GM23248 (cell line): ENCODE results near the gene FDPS. TPM values are rescaled to one million over a fixed set of nuclear protein-coding genes. Genes with fewer than 3 reads are reported as not detected.
A peak's percentile ranks its signal among the peaks of the same experiment; 100 is the strongest.

Experiments used
- DNase-seq: peaks from one replicate; pipeline ENCODE4 v3.0.0-alpha.2; 2015
- H2AFZ ChIP-seq: fragments of 200-600 bp; sonication (generic); 2 replicates; pipeline ENCODE4 v1.6.1; 2016; ENCODE audit warnings: antibody characterized with exemption
- H3F3A ChIP-seq: fragments of 200-600 bp; sonication (generic); 2 replicates; pipeline ENCODE4 v1.6.1; 2016; ENCODE audit warnings: mild to moderate bottlenecking, antibody characterized with exemption, mixed run types; ENCODE audit not compliant: insufficient read depth
- H3K27ac ChIP-seq: fragments of 200-600 bp; sonication (generic); 2 replicates; pipeline ENCODE4 v1.5.1; 2016; ENCODE audit warnings: mild to moderate bottlenecking
- H3K27me3 ChIP-seq: fragments of 200-600 bp; sonication (generic); replicated peaks from 2 replicates; pipeline ENCODE4 v1.6.1; 2016; ENCODE audit warnings: mild to moderate bottlenecking; ENCODE audit not compliant: insufficient read depth
- H3K36me3 ChIP-seq: fragments of 200-600 bp; sonication (generic); 2 replicates; pipeline ENCODE4 v1.6.1; 2016; ENCODE audit warnings: low read depth, mild to moderate bottlenecking
- H3K4me1 ChIP-seq: fragments of 200-600 bp; sonication (generic); 2 replicates; pipeline ENCODE4 v1.6.1; 2016; ENCODE audit warnings: mild to moderate bottlenecking; ENCODE audit not compliant: insufficient read depth
- H3K4me2 ChIP-seq: fragments of 200-600 bp; sonication (generic); one replicate; pipeline ENCODE4 v1.6.1; 2016; ENCODE audit warnings: mild to moderate bottlenecking; ENCODE audit not compliant: unreplicated experiment
- H3K4me3 ChIP-seq: fragments of 200-600 bp; sonication (generic); 2 replicates; pipeline ENCODE4 v1.5.1; 2016; ENCODE audit warnings: mild to moderate bottlenecking
- H3K79me2 ChIP-seq: fragments of 200-600 bp; sonication (generic); 2 replicates; pipeline ENCODE4 v1.6.1; 2016; ENCODE audit warnings: mild to moderate bottlenecking; ENCODE audit not compliant: insufficient read depth
- H3K9ac ChIP-seq: fragments of 200-600 bp; sonication (generic); 2 replicates; pipeline ENCODE4 v1.6.1; 2016; ENCODE audit warnings: mild to moderate bottlenecking
- H3K9me2 ChIP-seq: fragments of 200-600 bp; sonication (generic); 2 replicates; pipeline ENCODE4 v1.6.1; 2016; ENCODE audit warnings: mixed run types, mild to moderate bottlenecking, moderate library complexity; ENCODE audit not compliant: insufficient read depth
- H3K9me3 ChIP-seq: fragments of 200-600 bp; sonication (generic); one replicate; pipeline ENCODE4 v1.6.1; 2017; ENCODE audit warnings: low read depth
- H4K20me1 ChIP-seq: fragments of 200-600 bp; sonication (generic); 2 replicates; pipeline ENCODE4 v1.6.0; 2016; ENCODE audit not compliant: insufficient read depth
- EZH2 ChIP-seq: fragments of 200-600 bp; sonication (generic); IDR thresholded peaks from 2 replicates; pipeline ENCODE4 v1.6.1; 2018; ENCODE audit warnings: antibody characterized with exemption, mild to moderate bottlenecking; ENCODE audit not compliant: insufficient read depth, poor library complexity, severe bottlenecking
- EZH2phosphoT487 ChIP-seq: fragments of 200-600 bp; sonication (generic); IDR thresholded peaks from 2 replicates; pipeline ENCODE4 v1.6.1; 2018; ENCODE audit warnings: antibody characterized with exemption, moderate library complexity, mild to moderate bottlenecking, low read depth; ENCODE audit not compliant: insufficient read depth
- WGBS, 2 experiments: methylation state at CpG; one replicate each; pipeline ENCODE4 v1.1.6; 2015 to 2017; ENCODE audit warnings: low lambda C conversion rate in 2 of 2, low coverage in 1 of 2; ENCODE audit errors: missing lambda C conversion rate in 2 of 2; 5-methylcytosine and 5-hydroxymethylcytosine counted together
- in situ Hi-C: fragments of 300-500 bp; cut with MboI; formaldehyde crosslinking; loops from 2 replicates; pipeline ENCODE4 v1.15.0; 2020
- microRNA counts: library from miRNA; unstranded; fragments of <30 nt; microRNA quantifications from one replicate; lab custom pipeline; 2016
- microRNA-seq: library from miRNA; unstranded; fragments of <30 nt; microRNA quantifications from one replicate; pipeline ENCODE4, GENCODE V29; 2016; ENCODE audit warnings: borderline number of aligned reads
- polyA plus RNA-seq: library from polyadenylated mRNA; unstranded; fragments of >200 nt; fragmentation: Nextera tagmentation; extraction: Ambion mirVana; gene quantifications from 2 replicates; pipeline ENCODE4 v1.2.1, GENCODE V29; 2016
- small RNA-seq: library from RNA; depleted of rRNA; stranded (forward); fragments of <200 nt; gene quantifications from one replicate; pipeline ENCODE3, GENCODE V24; 2014; ENCODE audit warnings: low read depth, low replicate concordance
- total RNA-seq: library from RNA; depleted of rRNA; stranded (reverse); fragments of >200 nt; shearing (Covaris generic); gene quantifications from 2 replicates; pipeline ENCODE4 v1.2.3, GENCODE V29; 2014; rRNA removed

The FDPS gene
- total and polyA plus RNA-seq, 2 experiments from 2014 or later: 96.3 to 116 TPM

DNA sequence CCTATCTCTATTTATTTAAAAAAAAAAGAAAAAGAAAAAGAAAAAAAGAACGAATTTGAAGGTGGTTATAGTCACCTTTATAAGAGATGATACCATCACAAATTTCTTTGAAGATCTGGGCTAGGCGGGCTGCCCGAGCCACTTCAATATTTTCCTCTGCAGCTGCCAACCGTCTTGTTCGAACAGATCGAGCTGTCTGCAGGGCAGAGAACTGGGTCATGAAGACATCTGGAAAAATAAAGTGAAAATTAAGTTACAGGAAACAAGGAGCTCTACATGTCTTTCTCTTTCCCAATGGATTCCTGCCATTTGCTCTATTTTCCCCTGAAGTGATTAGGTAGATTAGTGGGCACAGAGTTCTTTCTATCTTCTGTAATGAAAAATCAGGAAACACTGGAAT lies 44.0 kb downstream of the FDPS start:
- no peaks in the 10 kb centered on the region for H3K27me3 ChIP-seq
- H3K9ac ChIP-seq: no peak overlapping the region
- H4K20me1 ChIP-seq: no peaks in the 10 kb centered on the region
- no peak for TF ChIP-seq EZH2phosphoT487
- no peaks in the 10 kb centered on the region for H3K4me1 ChIP-seq
- DNase-seq: no peak
- H3K79me2 ChIP-seq: no peaks in the 10 kb centered on the region
- H3F3A ChIP-seq: no peaks in the 10 kb centered on the region
- no peak overlapping the region for H2AFZ ChIP-seq
- H3K9me3 ChIP-seq: no peaks in the 10 kb centered on the region
- H3K9me2 ChIP-seq: no peaks in the 10 kb centered on the region
- H3K4me2 ChIP-seq: no peak overlapping the region
- H3K4me3 ChIP-seq: no peak overlapping the region
- in situ Hi-C loops: no loop called here
- peaks cover 62% of the 10 kb centered on the region for H3K36me3 ChIP-seq
- 85% methylated on average over 6 of the region's 6 CpGs for WGBS, 2 experiments
- H3K27ac ChIP-seq: no peak overlapping the region

GRCh38 chr1:155360051-155360450 lies 51.4 kb downstream of the FDPS start:
- WGBS, 2 experiments: 64 to 65% methylated on average over 1 of the region's 1 CpG
- Histone ChIP-seq H3F3A (no peaks in the 10 kb centered on the region), H3K79me2 (no peaks in the 10 kb centered on the region), H4K20me1 (no peaks in the 10 kb centered on the region), H3K36me3 (peaks cover 35% of the 10 kb centered on the region), H3K9me2 (no peaks in the 10 kb centered on the region), H3K27ac (no peak overlapping the region), H3K4me3 (no peak overlapping the region), H3K27me3 (no peaks in the 10 kb centered on the region), H3K9me3 (no peaks in the 10 kb centered on the region), H3K4me1 (no peaks in the 10 kb centered on the region), H2AFZ (no peak overlapping the region), H3K9ac (no peak overlapping the region), H3K4me2 (no peak overlapping the region)
- TF ChIP-seq EZH2 (no peak), EZH2phosphoT487 (no peak)
- DNase-seq: no peak
- in situ Hi-C loops: no loop called here

MicroRNAs encoded within 50 kb of the gene (microRNA counts, 767-probe panel; counts per million panel counts)
- microRNA hsa-miR-555 (lab: Ali Mortazavi, UCI): 447 counts per million, percentile 86 among the panel's probes with 10 or more counts

Small RNAs within 50 kb of the gene (microRNA-seq; reads per million reads assigned to microRNA genes)
- not detected for gene MIR555

Small RNAs within 50 kb of the gene (small RNA-seq; reads per million reads assigned to genes)
- not detected for gene RNU6-106P

Other genes starting within 250 kb of the FDPS start
- 2.4 and 5.5 TPM in 2 replicates for gene EFNA4, start 245.1 kb upstream of the FDPS start, total RNA-seq
- gene EFNA4, start 245.1 kb upstream of the FDPS start, polyA plus RNA-seq: 4.4 and 4.6 TPM in 2 replicates
- 1.4 and 3.0 TPM in 2 replicates for gene EFNA3, start 230.0 kb upstream of the FDPS start, total RNA-seq
- 2.5 and 2.7 TPM in 2 replicates for gene EFNA3, start 230.0 kb upstream of the FDPS start, polyA plus RNA-seq
- not detected in 2 replicates for gene EFNA1, start 181.0 kb upstream of the FDPS start, total RNA-seq
- gene EFNA1, start 181.0 kb upstream of the FDPS start, polyA plus RNA-seq: not detected in 2 replicates
- gene SLC50A1, start 173.0 kb upstream of the FDPS start, total RNA-seq: 33.4 and 34.1 TPM in 2 replicates
- 55.1 and 58.3 TPM in 2 replicates for gene SLC50A1, start 173.0 kb upstream of the FDPS start, polyA plus RNA-seq
- gene DPM3, start 168.3 kb upstream of the FDPS start, total RNA-seq: 21.8 and 50.7 TPM in 2 replicates
- gene DPM3, start 168.3 kb upstream of the FDPS start, polyA plus RNA-seq: 75.3 and 82.3 TPM in 2 replicates
- gene KRTCAP2, start 135.6 kb upstream of the FDPS start, total RNA-seq: 92.7 and 189 TPM in 2 replicates
- 480 and 484 TPM in 2 replicates for gene KRTCAP2, start 135.6 kb upstream of the FDPS start, polyA plus RNA-seq
- gene TRIM46, start 135.0 kb upstream of the FDPS start, total RNA-seq: 3.4 TPM in 2 replicates
- gene TRIM46, start 135.0 kb upstream of the FDPS start, polyA plus RNA-seq: 1.6 and 2.1 TPM in 2 replicates
- 20.6 and 21.4 TPM in 2 replicates for gene THBS3, start 101.0 kb upstream of the FDPS start, total RNA-seq
- 14.9 and 16.6 TPM in 2 replicates for gene THBS3, start 101.0 kb upstream of the FDPS start, polyA plus RNA-seq
- 39.6 and 61.4 TPM in 2 replicates for gene MTX1, start 100.2 kb upstream of the FDPS start, total RNA-seq
- 69.2 and 78.6 TPM in 2 replicates for gene MTX1, start 100.2 kb upstream of the FDPS start, polyA plus RNA-seq
- 6.4 and 8.0 TPM in 2 replicates for gene ENTREP3, start 53.4 kb upstream of the FDPS start, total RNA-seq
- gene ENTREP3, start 53.4 kb upstream of the FDPS start, polyA plus RNA-seq: 8.0 TPM in 2 replicates
- gene SCAMP3, start 46.5 kb upstream of the FDPS start, total RNA-seq: 53.6 and 80.5 TPM in 2 replicates
- gene SCAMP3, start 46.5 kb upstream of the FDPS start, polyA plus RNA-seq: 135 and 141 TPM in 2 replicates
- 16.8 and 24.0 TPM in 2 replicates for gene CLK2, start 35.4 kb upstream of the FDPS start, total RNA-seq
- gene CLK2, start 35.4 kb upstream of the FDPS start, polyA plus RNA-seq: 10.2 and 10.4 TPM in 2 replicates
- 0.76 and 1.4 TPM in 2 replicates for gene HCN3, start 31.4 kb upstream of the FDPS start, total RNA-seq
- 1.6 and 1.9 TPM in 2 replicates for gene HCN3, start 31.4 kb upstream of the FDPS start, polyA plus RNA-seq
- not detected in 2 replicates for gene PKLR, start 7.4 kb upstream of the FDPS start, total RNA-seq
- 0.08 TPM in 1 of 2 replicates, not detected in the other for gene PKLR, start 7.4 kb upstream of the FDPS start, polyA plus RNA-seq
- 31.9 and 34.4 TPM in 2 replicates for gene RUSC1, start 12.0 kb downstream of the FDPS start, total RNA-seq
- gene RUSC1, start 12.0 kb downstream of the FDPS start, polyA plus RNA-seq: 30.4 and 32.6 TPM in 2 replicates